Keratinocyte (primary cell): Measurements from ENCODE around the gene PLCL1. TPM values are rescaled to one million over a fixed set of nuclear protein-coding genes. Genes with fewer than 3 reads are reported as not detected.

ENCODE experiments used
- DNase-seq: peaks from one replicate; pipeline ENCODE4 v3.0.0-alpha.2; 2011; ENCODE audit warnings: low read depth, missing footprints, low spot score
- FAIRE-seq: peaks from 2 replicates; lab custom pipeline; 2011; peaks lifted over from hg19 to GRCh38; lab: Jason Lieb, UNC
- H2AFZ ChIP-seq: 2 replicates; pipeline ENCODE4 v1.6.0; 2012; ENCODE audit warnings: low read length, control low read depth, inconsistent platforms; ENCODE audit not compliant: control insufficient read depth
- H3K27ac ChIP-seq: 2 replicates; pipeline ENCODE4 v1.5.1; 2011; ENCODE audit warnings: low read length; ENCODE audit not compliant: control insufficient read depth, insufficient read depth
- H3K27me3 ChIP-seq: 3 replicates; pipeline ENCODE4 v1.6.0; 2011; ENCODE audit warnings: low read length; ENCODE audit not compliant: control insufficient read depth, insufficient read depth; ENCODE audit errors: extremely low read depth
- H3K36me3 ChIP-seq, 2 experiments: 2 replicates in 1 of 2; 3 replicates in 1 of 2; pipeline ENCODE4 v1.5.1; 2011; ENCODE audit warnings: low read length in 2 of 2, mild to moderate bottlenecking in 1 of 2; ENCODE audit not compliant: control insufficient read depth in 2 of 2, insufficient read depth in 2 of 2; ENCODE audit errors: extremely low read depth in 1 of 2
- H3K4me1 ChIP-seq: 3 replicates; pipeline ENCODE4 v1.5.1; 2011; ENCODE audit warnings: low read length; ENCODE audit not compliant: control insufficient read depth, insufficient read depth; ENCODE audit errors: extremely low read depth
- H3K4me2 ChIP-seq: 3 replicates; pipeline ENCODE4 v1.6.0; 2011; ENCODE audit warnings: low read depth, low read length; ENCODE audit not compliant: control insufficient read depth, insufficient read depth; ENCODE audit errors: extremely low read depth
- H3K4me3 ChIP-seq, 3 experiments: fragments of 200-600 bp in 1 of 3; sonication (generic) in 1 of 3; 2 replicates in 2 of 3; 3 replicates in 1 of 3; pipeline ENCODE4 v1.5.1; 2011 to 2016; ENCODE audit warnings: low read length in 3 of 3, mild to moderate bottlenecking in 3 of 3, control low read depth in 2 of 3, inconsistent platforms in 1 of 3, low read depth in 1 of 3, mixed read lengths in 1 of 3, mixed run types in 1 of 3, moderate library complexity in 1 of 3; ENCODE audit not compliant: control insufficient read depth in 2 of 3, insufficient read depth in 2 of 3; ENCODE audit errors: extremely low read depth in 1 of 3
- H3K79me2 ChIP-seq: 2 replicates; pipeline ENCODE4 v1.6.0; 2012; ENCODE audit warnings: low read length; ENCODE audit not compliant: control insufficient read depth, insufficient read depth
- H3K9ac ChIP-seq: 3 replicates; pipeline ENCODE4 v1.6.0; 2011; ENCODE audit warnings: low read length; ENCODE audit not compliant: control insufficient read depth, insufficient read depth; ENCODE audit errors: extremely low read depth
- H3K9me1 ChIP-seq: 3 replicates; pipeline ENCODE4 v1.6.0; 2011; ENCODE audit warnings: low read length; ENCODE audit not compliant: control insufficient read depth, insufficient read depth; ENCODE audit errors: extremely low read depth
- H3K9me3 ChIP-seq: 2 replicates; pipeline ENCODE4 v1.5.1; 2012; ENCODE audit warnings: low read depth, low read length; ENCODE audit not compliant: control insufficient read depth
- H4K20me1 ChIP-seq: 3 replicates; pipeline ENCODE4 v1.6.0; 2011; ENCODE audit warnings: low read length; ENCODE audit not compliant: control insufficient read depth, insufficient read depth; ENCODE audit errors: extremely low read depth
- EZH2 ChIP-seq: IDR thresholded peaks from one replicate; pipeline ENCODE4 v1.6.1; 2012; ENCODE audit warnings: inconsistent platforms, mild to moderate bottlenecking, low read length, moderate library complexity
- dilution Hi-C: fragments of 300-500 bp; cut with MboI; formaldehyde crosslinking; loops from one replicate; pipeline ENCODE4 v1.7.0; 2020; ENCODE audit warnings: low sequenced_read_pairs; ENCODE audit not compliant: extremely low pct_ligation_motif_present
- polyA plus RNA-seq, 5 experiments: library from polyadenylated mRNA; depleted of rRNA in 3 of 5; stranded (reverse) in 3 of 5; stranded (forward) in 1 of 5; unstranded in 1 of 5; fragments of >200 nt; gene quantifications; 1 replicate in 1 of 5; 2 replicates in 3 of 5; 3 replicates in 1 of 5; pipeline versions ENCODE4 v1.2.1 to v1.2.3, GENCODE V29; 2011 to 2012; ENCODE audit warnings: missing spikeins in 2 of 5, low read depth in 1 of 5, low replicate concordance in 1 of 5
- TF ChIP-seq, protein P1 (sequence below), 3 experiments: IDR thresholded peaks in 1 of 3; conservative IDR thresholded peaks in 1 of 3; optimal IDR thresholded peaks in 1 of 3; 2 replicates in 2 of 3; 3 replicates in 1 of 3; pipeline versions ENCODE3 to v1.5.1; 2011; ENCODE audit warnings: low read length in 3 of 3, mild to moderate bottlenecking in 3 of 3, moderate library complexity in 2 of 3, control low read depth in 1 of 3, inconsistent platforms in 1 of 3; ENCODE audit not compliant: insufficient read depth in 2 of 3; ENCODE audit errors: extremely low read depth in 1 of 3

The PLCL1 gene
- polyA plus RNA-seq, 1 donor (not counting 4 experiments of a cell fraction or from before 2014, with no cell fraction given): 0.01 TPM

GRCh38 chr2:198096965-198097364 lies 292.6 kb downstream of the PLCL1 start:
- no peaks in the 10 kb centered on the region for H3K79me2 ChIP-seq
- H3K4me3 ChIP-seq: no peak overlapping the region
- H3K4me2 ChIP-seq: no peak overlapping the region
- no peak overlapping the region for H3K27ac ChIP-seq
- no peaks in the 10 kb centered on the region for H3K9me1 ChIP-seq
- H4K20me1 ChIP-seq: no peaks in the 10 kb centered on the region
- no peak for TF ChIP-seq EZH2
- TF ChIP-seq, protein P1, sequence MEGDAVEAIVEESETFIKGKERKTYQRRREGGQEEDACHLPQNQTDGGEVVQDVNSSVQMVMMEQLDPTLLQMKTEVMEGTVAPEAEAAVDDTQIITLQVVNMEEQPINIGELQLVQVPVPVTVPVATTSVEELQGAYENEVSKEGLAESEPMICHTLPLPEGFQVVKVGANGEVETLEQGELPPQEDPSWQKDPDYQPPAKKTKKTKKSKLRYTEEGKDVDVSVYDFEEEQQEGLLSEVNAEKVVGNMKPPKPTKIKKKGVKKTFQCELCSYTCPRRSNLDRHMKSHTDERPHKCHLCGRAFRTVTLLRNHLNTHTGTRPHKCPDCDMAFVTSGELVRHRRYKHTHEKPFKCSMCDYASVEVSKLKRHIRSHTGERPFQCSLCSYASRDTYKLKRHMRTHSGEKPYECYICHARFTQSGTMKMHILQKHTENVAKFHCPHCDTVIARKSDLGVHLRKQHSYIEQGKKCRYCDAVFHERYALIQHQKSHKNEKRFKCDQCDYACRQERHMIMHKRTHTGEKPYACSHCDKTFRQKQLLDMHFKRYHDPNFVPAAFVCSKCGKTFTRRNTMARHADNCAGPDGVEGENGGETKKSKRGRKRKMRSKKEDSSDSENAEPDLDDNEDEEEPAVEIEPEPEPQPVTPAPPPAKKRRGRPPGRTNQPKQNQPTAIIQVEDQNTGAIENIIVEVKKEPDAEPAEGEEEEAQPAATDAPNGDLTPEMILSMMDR (optimal IDR thresholded peaks at IDR 0.05 in 1 of 3, IDR thresholded peaks at IDR 0.05 in 1 of 3, conservative IDR thresholded peaks at IDR 0.05 in 1 of 3; ENCODE audit: extremely low read depth in 1 of 3, insufficient read depth in 2 of 3, low read length in 3 of 3): no peak
- H3K27me3 ChIP-seq: no peaks in the 10 kb centered on the region
- dilution Hi-C loops: no loop called here
- no peak overlapping the region for H2AFZ ChIP-seq
- FAIRE-seq (no peak), DNase-seq (no peak)
- H3K36me3 ChIP-seq: no peaks in the 10 kb centered on the region
- H3K4me1 ChIP-seq: no peaks in the 10 kb centered on the region
- H3K9ac ChIP-seq: no peak overlapping the region
- H3K9me3 ChIP-seq: no peaks in the 10 kb centered on the region

- H3K4me3 ChIP-seq: no peak overlapping the region
- no peaks in the 10 kb centered on the region for H3K79me2 ChIP-seq
- TF ChIP-seq, protein P1 (optimal IDR thresholded peaks at IDR 0.05 in 1 of 3, IDR thresholded peaks at IDR 0.05 in 1 of 3, conservative IDR thresholded peaks at IDR 0.05 in 1 of 3; ENCODE audit: extremely low read depth in 1 of 3, insufficient read depth in 2 of 3, low read length in 3 of 3): no peak
- TF ChIP-seq EZH2: no peak
- no peaks in the 10 kb centered on the region for H3K27me3 ChIP-seq
- no peak overlapping the region for H3K4me2 ChIP-seq
- H3K9me3 ChIP-seq: no peaks in the 10 kb centered on the region
- no peaks in the 10 kb centered on the region for H3K9me1 ChIP-seq
- dilution Hi-C loops: no loop called here
- H3K27ac ChIP-seq: no peak overlapping the region
- no peaks in the 10 kb centered on the region for H3K36me3 ChIP-seq
- H4K20me1 ChIP-seq: no peaks in the 10 kb centered on the region
- no peak overlapping the region for H3K9ac ChIP-seq
- no peak for DNase-seq
- FAIRE-seq: no peak
- H2AFZ ChIP-seq: no peak overlapping the region
- no peaks in the 10 kb centered on the region for H3K4me1 ChIP-seq
These were observed 293.2 kb downstream of the PLCL1 start for GRCh38 chr2:198097630-198098029.
